Spleen (tissue), 11 donors: ENCODE measurements around the gene GOLGA8K. TPM values are rescaled to one million over a fixed set of nuclear protein-coding genes. Genes with fewer than 3 reads are reported as not detected.
A peak's percentile ranks its signal among the peaks of the same experiment; 100 is the strongest.
"Not testable (repeated sequence)": the region's sequence is repeated elsewhere in the genome, so short reads cannot be mapped to it uniquely, and the experiment has no call there.

ENCODE experiments used
- DNase-seq: peaks from one replicate; pipeline ENCODE4 v3.0.0-alpha.2; 2020
- H3K27ac ChIP-seq, 8 donors: fragments of 200-600 bp; sonication (generic) in 7 of 8; 1 replicate in 4 of 8; 2 replicates in 4 of 8; pipeline versions ENCODE4 v1.5.0 to v1.8.0; 2016 to 2021; ENCODE audit warnings: inconsistent platforms in 4 of 8, mild to moderate bottlenecking in 4 of 8, moderate library complexity in 1 of 8
- H3K27me3 ChIP-seq, 7 donors: fragments of 200-600 bp; sonication (generic) in 6 of 7; replicated peaks in 1 of 7; 1 replicate in 4 of 7; 2 replicates in 3 of 7; pipeline versions ENCODE4 v1.5.0 to v1.8.0; 2016 to 2021; ENCODE audit warnings: inconsistent platforms in 3 of 7, mild to moderate bottlenecking in 1 of 7
- H3K36me3 ChIP-seq, 6 donors: fragments of 200-600 bp; sonication (generic) in 5 of 6; 1 replicate in 4 of 6; 2 replicates in 2 of 6; pipeline versions ENCODE4 v1.5.0 to v1.8.0; 2016 to 2021; ENCODE audit warnings: inconsistent platforms in 2 of 6
- H3K4me1 ChIP-seq, 6 donors: fragments of 200-600 bp; sonication (generic) in 5 of 6; 1 replicate in 3 of 6; 2 replicates in 3 of 6; pipeline versions ENCODE4 v1.5.0 to v1.8.0; 2016 to 2021; ENCODE audit warnings: inconsistent platforms in 3 of 6
- H3K4me3 ChIP-seq, 8 donors: fragments of 200-600 bp; sonication (generic) in 7 of 8; 1 replicate in 4 of 8; 2 replicates in 4 of 8; pipeline versions ENCODE4 v1.5.0 to v1.8.0; 2016 to 2021; ENCODE audit warnings: inconsistent platforms in 4 of 8, mild to moderate bottlenecking in 4 of 8, moderate library complexity in 2 of 8
- H3K9me3 ChIP-seq, 8 donors: fragments of 200-600 bp; sonication (generic) in 7 of 8; 1 replicate in 4 of 8; 2 replicates in 4 of 8; pipeline versions ENCODE4 v1.5.0 to v1.8.0; 2016 to 2021; ENCODE audit warnings: inconsistent platforms in 4 of 8
- WGBS, 5 donors: extraction: QIAGEN DNeasy Blood & Tissue Kit in 3 of 5; methylation state at CpG; one replicate each; pipeline versions ENCODE4 v1.1.5 to v1.1.7; 2013 to 2018; 5-methylcytosine and 5-hydroxymethylcytosine counted together
- intact Hi-C: fragments of 100-400 bp; cut with DNase I; formaldehyde crosslinking; loops from one replicate; pipeline ENCODE4 v1.15.0; 2023; ENCODE audit warnings: low total_unique reads
- polyA plus RNA-seq, 3 donors: library from polyadenylated mRNA; stranded (reverse); fragments of 200-250 nt; gene quantifications; one replicate each; pipeline ENCODE4 v1.2.1, GENCODE V29; 2013
- small RNA-seq, 4 donors: library from RNA; depleted of rRNA; stranded (forward); fragments of <200 nt; gene quantifications; one replicate each; pipeline ENCODE3, GENCODE V24; 2016
- total RNA-seq, 7 donors: library from RNA; depleted of rRNA in 3 of 7; stranded (reverse); fragments of >200 nt in 3 of 7; fragmentation: NEBNext Ultra II Directional in 4 of 7; extraction: Animal tissue kit (Norgen Biotek cat#: 25700) in 4 of 7; gene quantifications; one replicate each; pipeline versions ENCODE4 v1.1.0 to v1.2.1, GENCODE V29; 2016 to 2021
- donor health status: healthy with polysubstance abuse.
- donor health status: DM: no; HTN: no; CAD: no; lungs with moderate emphysema.
- donor health status: DM: no; HTN: no; CAD: no.
- donor health status: Bipolar disorder and iron deficiency.
- donor health status: healthy.
- donor health status: DM: no; HTN: no; CAD: no.
- donor health status: DM: yes; HTN: yes; CAD: no.

GOLGA8K gene
- total and polyA plus RNA-seq, 10 donors = 0.07 to 3.2 (median 1.4) TPM; not detected in 1

DNA sequence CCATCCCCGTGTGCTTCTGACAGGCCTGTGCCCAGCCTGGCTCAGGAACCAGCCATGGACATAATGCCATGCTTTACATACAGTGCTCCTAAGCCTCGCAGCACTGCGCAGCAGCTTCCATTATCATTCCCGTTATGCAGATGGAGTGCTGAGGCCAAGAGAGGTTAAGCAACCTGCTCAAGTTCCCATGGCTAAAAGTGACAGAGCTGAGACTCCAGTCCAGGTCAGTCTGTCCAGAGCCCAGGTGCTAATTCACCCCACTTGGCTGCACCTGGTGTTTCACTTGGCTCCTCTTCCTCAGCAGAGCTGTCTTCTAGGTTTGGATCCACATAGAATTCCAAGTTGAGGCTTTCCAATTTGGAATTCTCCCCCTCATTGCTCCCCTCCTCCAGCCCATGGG, 41.4 kb downstream of the GOLGA8K start:
- DNase-seq, H3K36me3 ChIP-seq, H3K27ac ChIP-seq, H3K27me3 ChIP-seq, H3K4me3 ChIP-seq, H3K9me3 ChIP-seq, H3K4me1 ChIP-seq, intact Hi-C loops: not testable (repeated sequence)
- 63 to 85% (median 84%) methylated on average over 3 of the region's 4 CpGs; no CpG with 5 or more reads in 2 of the 5 donors for WGBS, 5 donors

DNA sequence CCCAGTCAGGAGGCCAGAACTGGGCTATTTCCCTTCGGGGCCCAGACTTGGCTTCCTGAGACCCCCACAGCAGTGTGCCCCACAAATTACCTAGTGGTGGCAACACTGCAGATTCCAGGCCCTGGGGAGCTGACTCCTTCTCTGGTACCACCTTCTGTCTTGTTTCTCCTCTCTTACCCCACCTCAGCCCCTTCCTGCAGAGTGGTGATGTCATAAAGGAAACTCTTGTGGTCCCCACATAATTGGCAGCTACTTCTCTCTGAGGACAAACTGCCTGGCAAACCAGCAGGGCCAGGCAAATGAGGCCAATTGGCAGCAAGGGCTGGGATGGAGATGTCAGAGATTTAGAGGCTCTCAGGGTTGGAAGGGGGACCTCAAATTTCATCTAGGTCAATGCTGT, 44.6 kb downstream of the GOLGA8K start:
- 17 to 36% (median 20%) methylated on average over 1 of the region's 1 CpG; no CpG with 5 or more reads in 1 of the 5 donors for WGBS, 5 donors
- DNase-seq, H3K9me3 ChIP-seq, H3K4me3 ChIP-seq, H3K36me3 ChIP-seq, H3K27ac ChIP-seq, H3K27me3 ChIP-seq, intact Hi-C loops, H3K4me1 ChIP-seq: not testable (repeated sequence)

- DNase-seq, H3K27ac ChIP-seq, H3K4me1 ChIP-seq, H3K27me3 ChIP-seq, H3K36me3 ChIP-seq, H3K4me3 ChIP-seq, intact Hi-C loops, H3K9me3 ChIP-seq: not testable (repeated sequence)
These were observed 46.2 kb downstream of the GOLGA8K start for GRCh38 chr15:32356909-32357308.

- intact Hi-C loops, H3K4me3 ChIP-seq, H3K27ac ChIP-seq, H3K9me3 ChIP-seq, H3K27me3 ChIP-seq, H3K4me1 ChIP-seq, H3K36me3 ChIP-seq, DNase-seq: not testable (repeated sequence)
- WGBS, 5 donors = no CpG with 5 or more reads among the region's 7 CpGs
These were observed 50.3 kb downstream of the GOLGA8K start for GRCh38 chr15:32352748-32353147.

DNA sequence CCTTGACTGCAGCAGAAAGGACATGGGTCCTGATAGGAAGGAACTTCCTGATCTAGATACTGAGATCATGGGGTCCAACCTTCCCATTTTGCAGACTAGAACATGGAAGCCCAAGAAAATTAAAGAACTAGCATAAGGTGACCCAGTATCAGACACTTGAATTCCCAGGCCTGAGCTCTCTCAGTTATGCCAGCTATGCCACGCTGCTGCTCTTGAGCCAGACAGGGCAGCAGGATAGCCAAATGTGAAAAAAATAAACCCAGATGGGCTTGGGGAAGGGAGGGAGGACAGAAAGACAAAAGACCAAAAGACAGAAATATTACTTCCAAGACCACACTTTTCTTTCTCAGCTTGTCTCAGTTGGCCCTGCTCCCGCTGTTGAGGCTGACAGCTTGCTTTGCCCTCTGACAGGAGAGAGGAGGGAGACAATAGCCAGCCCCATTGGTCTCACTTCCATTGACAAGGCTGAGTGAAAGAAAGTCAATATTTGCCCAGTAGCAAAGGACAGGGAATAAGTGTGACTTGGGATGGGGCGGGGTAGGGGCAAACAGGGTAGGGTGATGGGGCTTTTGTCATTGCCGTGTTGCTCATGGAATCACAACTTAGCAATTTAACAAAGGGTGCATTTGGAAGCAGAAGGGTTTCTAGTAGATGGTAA, 52.4 kb downstream of the GOLGA8K start:
- DNase-seq, H3K4me1 ChIP-seq, intact Hi-C loops, H3K9me3 ChIP-seq, H3K27ac ChIP-seq, H3K4me3 ChIP-seq, H3K27me3 ChIP-seq, H3K36me3 ChIP-seq: not testable (repeated sequence)
- WGBS, 5 donors = 71 to 100% (median 94%) methylated on average over 2 of the region's 4 CpGs; no CpG with 5 or more reads in 2 of the 5 donors

DNA sequence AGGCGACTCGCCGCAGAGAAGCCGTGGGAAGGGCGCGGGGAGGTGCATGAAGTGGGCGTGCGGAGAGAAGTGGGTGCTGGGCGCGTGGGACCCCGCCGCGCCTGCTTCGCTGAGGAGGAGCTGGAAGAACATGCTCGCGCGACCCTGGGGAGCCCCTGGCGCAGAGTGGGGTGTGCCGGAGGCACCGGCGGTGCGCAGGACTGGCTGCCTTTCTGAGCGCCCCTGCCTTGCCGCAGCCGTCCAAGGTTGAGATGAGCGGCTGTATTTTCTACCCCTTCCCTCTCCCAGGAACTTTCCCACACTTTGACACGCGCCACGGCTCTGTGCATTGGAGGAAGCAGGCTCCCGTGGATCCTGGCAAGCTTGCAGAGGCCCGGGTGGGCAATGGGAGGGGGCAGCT, 56.1 kb downstream of the GOLGA8K start:
- H3K36me3 ChIP-seq, H3K4me1 ChIP-seq, DNase-seq, intact Hi-C loops, H3K9me3 ChIP-seq, H3K27ac ChIP-seq: not testable (repeated sequence)
- peak overlapping the region in 1 of 8 donors; percentile 30 for H3K4me3 ChIP-seq
- WGBS, 5 donors = 2 to 11% (median 3%) methylated on average over 6 to 17 of the region's 31 CpGs; no CpG with 5 or more reads in 2 of the 5 donors
- peaks cover 0 to 11% (median 0%) of the 10 kb centered on the region in 7 donors for H3K27me3 ChIP-seq

DNA sequence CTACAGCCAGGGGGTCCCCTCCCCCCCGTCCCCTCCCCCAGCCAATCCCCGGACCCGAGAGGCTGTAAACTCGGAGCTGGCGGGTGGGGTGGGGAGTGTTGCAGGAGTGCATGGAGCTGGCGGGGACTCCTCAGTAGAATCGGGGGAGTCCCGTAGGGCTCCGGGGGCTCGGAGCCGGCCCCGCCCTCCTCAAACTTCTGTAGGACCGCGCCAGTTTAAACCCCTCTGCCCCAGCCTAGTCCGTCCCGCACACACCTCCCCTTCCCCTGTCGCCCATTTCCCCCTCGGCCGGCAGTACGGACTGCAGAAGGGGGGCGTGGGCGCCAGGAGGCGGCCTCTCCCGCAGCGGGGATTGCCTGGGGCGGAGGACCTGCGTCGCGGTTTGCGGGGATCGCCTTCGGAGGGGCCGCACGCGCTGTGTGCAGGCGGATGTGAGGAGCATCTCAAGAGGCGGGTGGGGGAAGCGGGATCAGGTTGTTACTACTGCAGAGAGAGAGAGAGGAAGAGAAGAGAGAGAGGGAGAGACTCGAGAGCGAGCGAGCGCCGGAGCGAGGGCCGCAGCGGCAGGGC, 57.0 kb downstream of the GOLGA8K start:
- H3K27ac ChIP-seq, H3K36me3 ChIP-seq, H3K4me1 ChIP-seq, DNase-seq, H3K9me3 ChIP-seq, intact Hi-C loops: not testable (repeated sequence)
- WGBS, 5 donors = 0% methylated on average over 4 to 8 of the region's 46 CpGs; no CpG with 5 or more reads in 3 of the 5 donors
- Histone ChIP-seq H3K4me3 (peak overlapping the region in 1 of 8 donors; percentile 30), H3K27me3 (peaks cover 0 to 11% (median 0%) of the 10 kb centered on the region in 7 donors)

DNA sequence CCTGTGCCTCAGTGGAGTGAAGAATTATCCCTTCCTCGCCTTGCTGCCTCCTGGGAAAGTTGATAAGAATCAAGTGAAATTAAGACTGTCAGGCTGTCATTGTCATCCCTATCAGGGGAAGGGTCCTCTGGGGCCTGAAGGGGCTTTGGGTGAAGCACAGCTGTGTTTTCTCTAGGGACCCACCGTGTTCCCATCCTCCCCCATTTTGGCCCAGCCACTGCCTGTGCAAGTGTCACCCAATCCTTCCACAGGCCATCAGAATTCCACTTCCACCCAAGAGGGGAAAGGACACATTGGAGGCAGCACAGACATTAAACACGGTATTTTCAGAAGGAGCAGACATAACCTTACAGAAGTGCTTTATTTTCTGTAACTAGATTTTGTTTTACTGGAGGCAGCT, 59.2 kb downstream of the GOLGA8K start:
- H3K9me3 ChIP-seq, intact Hi-C loops, H3K27ac ChIP-seq, H3K4me1 ChIP-seq, H3K4me3 ChIP-seq, DNase-seq, H3K36me3 ChIP-seq: not testable (repeated sequence)
- H3K27me3 ChIP-seq = peaks cover 0 to 11% (median 0%) of the 10 kb centered on the region in 7 donors
- 80 to 90% (median 82%) methylated on average over 1 of the region's 3 CpGs; no CpG with 5 or more reads in 2 of the 5 donors for WGBS, 5 donors

Small RNA genes lying within 50 kb of the gene (small RNA-seq; reads per million reads assigned to genes)
- 0 reads per million in 4 donors for gene RF00096
- 0 reads per million in 4 donors for gene RN7SL185P
- gene RN7SL539P = 0 reads per million in 4 donors

Other genes with a start within 250 kb of the GOLGA8K start
- gene GOLGA8O, start 52.3 kb upstream of the GOLGA8K start, total RNA-seq = 1 to 10 TPM in 5 of 7 donors, under 1 TPM in 1, not detected in 1; 0.85 to 4.1 (median 1.8) TPM
- gene GOLGA8O, start 52.3 kb upstream of the GOLGA8K start, polyA plus RNA-seq = under 1 TPM; 0.07 to 0.67 (median 0.08) TPM
- gene GOLGA8N, start 190.2 kb upstream of the GOLGA8K start, total RNA-seq = 10 to 100 TPM; 10.3 to 25.8 (median 14.0) TPM
- gene GOLGA8N, start 190.2 kb upstream of the GOLGA8K start, polyA plus RNA-seq = 10 to 100 TPM in 1 of 3 donors, 1 to 10 TPM in 2; 3.7 to 13.4 (median 6.8) TPM
- gene ARHGAP11A, start 212.2 kb upstream of the GOLGA8K start, total RNA-seq = 1 to 10 TPM; 3.6 to 9.5 (median 7.3) TPM
- gene ARHGAP11A, start 212.2 kb upstream of the GOLGA8K start, polyA plus RNA-seq = 1 to 10 TPM; 1.1 to 2.9 (median 1.9) TPM
- gene SCG5, start 238.4 kb upstream of the GOLGA8K start, total RNA-seq = 1 to 10 TPM in 1 of 7 donors, under 1 TPM in 1, not detected in 5; 0.54 to 1.2 TPM
- 1 to 10 TPM in 2 of 3 donors, under 1 TPM in 1; 0.74 to 2.4 (median 1.2) TPM for gene SCG5, start 238.4 kb upstream of the GOLGA8K start, polyA plus RNA-seq